ENCODE data around the gene DBT.

GRCh38 chr1:100141192-100141591 is 108.4 kb downstream of the DBT start:
- TF ChIP-seq CTCF (IDR thresholded peaks at IDR 0.05) (no peak), POLR2A (IDR thresholded peaks at IDR 0.05) (no peak)

Data from right lobe of liver (tissue), 4 donors.